H4 (cell line): ENCODE results near the gene GPC6. TPM values are rescaled to one million over a fixed set of nuclear protein-coding genes. Genes with fewer than 3 reads are reported as not detected.

Experiments
- DNase-seq: peaks from one replicate; pipeline ENCODE4 v3.0.0-alpha.2; 2015; ENCODE audit warnings: low spot score
- total RNA-seq: library from RNA; depleted of rRNA; stranded (reverse); fragments of >200 nt; shearing (Covaris generic); gene quantifications from 2 replicates; pipeline ENCODE4 v1.2.3, GENCODE V29; 2014

GPC6 gene
- total RNA-seq, 1 experiment from 2014 or later = 9.9 TPM

DNA sequence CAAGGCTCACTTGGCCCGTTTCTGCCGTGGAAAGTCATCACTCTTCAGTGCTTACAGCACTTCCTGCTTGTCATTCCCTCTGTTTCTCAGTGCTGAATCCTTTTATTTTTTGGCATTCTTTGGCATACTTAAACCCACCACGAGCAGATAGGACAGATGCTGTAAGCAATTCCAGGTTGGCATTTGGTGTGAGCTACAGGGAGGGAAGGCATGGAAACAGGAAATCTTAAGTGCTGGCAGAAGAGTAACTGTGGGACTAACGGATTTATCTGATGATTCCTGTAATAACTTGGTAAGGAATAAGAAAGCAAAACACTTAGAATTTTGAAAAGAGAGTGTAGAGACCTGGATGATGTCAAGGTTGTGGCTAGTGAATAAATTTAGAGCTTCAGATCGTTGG, 273.4 kb downstream of the GPC6 start:
- no peak for DNase-seq

DNA sequence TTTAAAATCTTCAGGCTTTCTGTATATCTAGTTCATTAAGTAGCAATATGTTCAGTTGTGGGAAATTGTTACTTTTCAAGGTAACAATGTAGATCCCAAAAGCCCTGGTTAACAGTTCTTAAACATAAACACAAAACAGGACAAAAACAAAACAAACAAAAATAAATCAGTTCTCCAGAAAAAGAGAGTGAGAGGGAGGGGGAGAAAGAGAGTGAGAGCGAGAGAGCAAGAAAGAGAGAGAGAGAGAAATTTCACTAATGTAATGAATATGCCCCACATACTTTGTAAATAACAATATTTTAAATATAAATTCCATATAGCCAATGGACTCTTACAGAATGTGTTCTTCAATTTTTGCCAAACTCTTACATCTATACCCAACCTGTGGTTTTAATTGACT, 275.5 kb downstream of the GPC6 start:
- DNase-seq = no peak

DNA sequence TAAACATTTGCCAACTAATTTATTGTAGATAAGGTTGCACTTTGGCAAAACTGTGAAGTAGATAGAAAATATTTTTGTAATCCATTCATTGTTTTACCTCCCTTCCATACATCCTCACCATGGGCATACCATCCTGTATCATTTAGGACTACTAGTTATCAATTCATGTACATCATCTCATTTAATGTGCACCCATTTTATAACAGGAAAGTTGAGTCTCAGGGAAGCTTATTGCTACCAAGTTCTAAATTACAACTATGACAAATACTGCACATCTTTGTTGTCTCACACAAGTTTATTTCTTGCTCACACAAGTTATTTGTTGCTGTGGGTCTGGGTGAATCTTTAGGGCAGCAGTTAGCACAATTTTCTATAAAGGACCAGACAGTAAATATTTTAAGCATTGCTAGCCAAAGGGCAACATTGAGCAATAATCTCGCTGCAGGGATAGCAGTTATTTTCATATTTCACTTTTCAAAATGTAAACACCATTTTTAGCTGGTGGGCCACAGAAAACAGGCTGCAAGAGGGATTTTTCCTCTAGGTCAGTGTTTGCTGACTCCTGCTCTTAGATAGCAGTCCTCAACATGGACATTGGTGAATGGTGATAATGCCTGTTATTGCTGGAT, 276.5 kb downstream of the GPC6 start:
- no peak for DNase-seq

DNA sequence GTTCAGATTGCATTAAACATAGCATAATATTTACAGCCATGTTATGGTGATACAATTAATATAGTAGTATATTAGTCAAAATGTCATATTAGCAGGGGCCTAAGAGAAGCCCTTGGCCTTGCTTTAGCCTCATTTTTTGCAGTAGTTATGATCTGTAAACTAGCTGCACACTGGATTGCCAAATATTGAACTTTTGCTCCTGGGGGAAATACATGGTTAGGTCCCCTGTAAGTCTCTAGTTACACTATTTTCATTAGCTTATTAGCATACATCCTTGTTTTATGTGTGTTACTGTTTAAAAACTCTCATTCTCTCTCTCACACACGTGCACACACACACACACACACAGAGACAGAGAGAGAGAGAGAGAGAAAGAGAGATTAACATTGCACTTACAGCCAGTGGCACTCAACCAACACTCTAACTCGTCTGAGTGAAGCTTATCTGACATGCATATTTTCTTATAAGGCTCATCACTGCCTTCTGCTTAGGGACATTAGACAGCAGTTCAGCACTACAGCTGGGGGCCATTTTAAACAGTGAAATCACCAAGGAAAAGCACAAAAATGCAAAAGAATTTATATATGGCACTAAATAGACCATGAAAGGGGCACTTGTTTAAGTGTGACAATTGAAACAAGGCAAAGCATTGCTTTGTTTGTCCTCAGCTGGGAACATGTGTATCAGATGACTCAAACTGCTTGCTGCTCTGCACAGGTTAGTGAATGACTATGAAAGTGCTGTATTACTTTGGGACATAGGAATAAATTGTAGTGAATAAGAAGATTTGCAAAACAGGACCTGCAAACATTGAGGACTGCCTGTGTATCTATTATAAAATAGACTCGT, 278.7 kb downstream of the GPC6 start:
- no peak for DNase-seq

DNA sequence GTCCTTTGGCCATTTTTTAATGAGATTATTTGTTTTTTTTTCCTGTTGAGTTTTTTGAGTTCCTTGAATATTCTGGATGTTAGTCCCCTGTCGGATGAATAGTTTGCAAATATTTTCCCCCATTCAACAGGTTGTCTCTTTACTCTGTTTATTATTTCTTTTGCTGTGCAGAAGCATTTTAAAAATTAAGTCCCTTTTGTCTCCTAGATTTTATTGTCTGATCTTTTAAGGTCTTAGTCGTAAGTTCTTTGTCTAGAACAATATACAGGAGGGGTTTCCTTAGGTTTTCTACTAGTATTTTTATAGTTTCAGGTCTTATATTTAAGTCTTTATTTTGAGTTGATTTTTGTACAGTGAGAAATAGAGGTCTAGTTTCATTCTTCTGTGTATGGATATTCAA, 284.4 kb downstream of the GPC6 start:
- DNase-seq = no peak

DNA sequence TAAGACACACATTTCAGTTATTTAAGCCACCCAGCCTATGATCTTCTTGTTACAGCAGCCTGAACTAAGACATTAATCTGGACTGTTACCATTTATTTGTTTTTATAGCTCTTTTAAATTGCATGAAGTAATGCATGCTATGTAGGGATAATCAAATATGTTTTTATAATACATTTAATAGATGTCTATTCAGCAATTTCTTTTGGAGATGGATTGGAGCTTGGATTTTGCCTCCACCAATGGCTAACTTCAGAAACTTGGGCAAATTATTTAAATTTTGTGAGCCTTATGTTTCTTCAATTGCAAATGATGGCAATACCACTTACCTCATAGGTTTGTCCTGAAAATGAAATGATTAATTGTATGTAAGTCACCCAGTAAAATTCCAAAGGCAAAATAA, 288.7 kb downstream of the GPC6 start:
- DNase-seq = no peak

DNA sequence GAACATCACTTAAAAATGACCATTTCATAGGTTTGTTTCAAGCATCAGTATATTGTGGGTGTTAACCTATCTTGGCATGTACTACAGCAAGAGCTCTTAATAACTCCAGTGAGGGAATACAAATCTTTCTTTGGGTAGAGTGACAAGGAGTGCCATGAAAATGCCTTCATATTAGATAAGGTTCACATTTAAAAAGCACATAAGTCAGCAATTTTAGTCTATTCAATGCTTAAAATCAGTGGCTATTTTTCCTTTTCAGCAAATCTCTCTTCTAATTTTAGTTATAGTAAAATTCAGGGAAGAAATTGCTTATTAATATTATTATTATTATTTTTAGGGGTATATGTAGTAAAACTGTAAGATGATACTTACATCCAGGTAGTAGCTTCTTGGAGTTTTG, 291.1 kb downstream of the GPC6 start:
- DNase-seq = no peak

DNA sequence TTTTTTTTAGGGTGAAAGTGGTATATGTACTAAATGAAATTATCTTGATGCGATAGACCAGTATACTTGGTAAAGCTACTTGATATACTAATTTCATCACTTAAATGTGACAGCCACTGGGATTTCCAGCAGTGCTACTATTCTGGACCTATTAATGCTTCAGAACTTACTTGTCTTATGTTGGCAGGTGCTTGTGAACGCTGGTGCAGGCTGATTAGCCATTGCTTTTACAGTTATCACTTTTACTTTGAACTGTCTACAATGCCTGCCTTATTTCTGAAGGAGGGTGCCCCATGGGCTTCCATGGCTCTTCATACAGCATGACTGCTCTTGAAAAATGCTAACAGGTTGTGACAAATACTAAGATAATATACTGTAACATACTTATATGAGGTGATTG, 294.7 kb downstream of the GPC6 start:
- no peak for DNase-seq

DNA sequence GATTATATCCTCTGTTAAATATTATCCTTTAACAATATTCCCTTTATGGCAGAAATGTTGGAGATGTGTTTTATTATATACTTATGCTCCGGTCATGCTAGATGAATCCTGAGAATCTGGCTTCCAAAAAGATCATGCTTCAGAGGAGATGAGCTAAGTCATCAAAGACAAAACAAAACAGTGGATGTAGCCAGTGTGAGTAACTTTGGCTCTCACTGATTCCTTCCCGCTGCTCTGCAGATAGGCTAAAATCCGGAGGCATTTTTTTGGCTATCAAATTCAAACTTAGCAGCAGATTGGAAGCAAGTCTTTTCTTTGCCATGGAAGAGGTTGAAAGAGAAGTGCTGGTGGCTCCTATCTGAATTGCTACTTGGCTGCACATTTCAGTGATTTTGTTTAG, 295.9 kb downstream of the GPC6 start:
- DNase-seq = no peak

DNA sequence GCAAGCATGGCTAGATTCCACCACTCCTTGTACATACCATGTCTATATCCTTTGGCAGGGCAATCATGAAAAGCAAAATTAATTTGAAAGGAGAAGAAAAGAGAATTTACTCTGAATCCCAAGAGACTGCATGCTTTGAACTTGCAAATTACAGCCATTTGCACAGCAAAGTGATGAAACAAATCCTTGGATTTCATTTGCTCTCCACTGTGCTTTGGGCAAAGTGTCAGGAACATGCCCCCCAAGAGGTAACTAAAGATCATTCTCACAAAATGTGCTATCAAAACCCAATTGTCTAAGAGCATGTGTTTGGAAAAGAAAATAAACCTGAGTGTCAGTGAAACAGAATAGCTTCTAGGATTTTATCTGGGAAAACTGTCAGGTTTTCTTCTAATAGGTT, 298.5 kb downstream of the GPC6 start:
- DNase-seq = no peak

DNA sequence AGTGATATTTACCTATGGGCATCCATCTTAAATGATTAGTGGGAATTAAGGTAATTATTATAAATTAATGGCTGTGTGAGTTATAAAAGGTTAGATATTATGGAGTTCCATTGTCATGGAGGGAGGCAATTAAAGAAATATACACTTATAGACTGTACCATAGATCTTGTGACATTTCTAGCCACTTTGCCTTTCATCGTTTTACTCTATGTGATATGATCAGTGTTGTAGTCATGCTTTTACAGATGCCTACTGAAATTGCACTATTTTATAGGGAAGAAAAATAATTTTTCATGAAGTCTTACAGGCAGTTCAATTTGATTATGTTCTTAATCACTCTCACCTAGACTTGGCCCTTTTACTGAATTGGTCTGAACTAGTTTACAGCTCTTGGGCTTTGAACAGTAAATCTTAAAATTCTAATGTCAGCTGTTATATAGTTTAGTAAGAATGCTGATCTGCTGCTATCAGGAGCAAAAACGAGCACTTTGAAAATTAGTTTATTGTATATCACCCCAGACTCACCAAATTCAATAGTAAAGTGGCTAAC, 301.2 kb downstream of the GPC6 start:
- DNase-seq = no peak

DNA sequence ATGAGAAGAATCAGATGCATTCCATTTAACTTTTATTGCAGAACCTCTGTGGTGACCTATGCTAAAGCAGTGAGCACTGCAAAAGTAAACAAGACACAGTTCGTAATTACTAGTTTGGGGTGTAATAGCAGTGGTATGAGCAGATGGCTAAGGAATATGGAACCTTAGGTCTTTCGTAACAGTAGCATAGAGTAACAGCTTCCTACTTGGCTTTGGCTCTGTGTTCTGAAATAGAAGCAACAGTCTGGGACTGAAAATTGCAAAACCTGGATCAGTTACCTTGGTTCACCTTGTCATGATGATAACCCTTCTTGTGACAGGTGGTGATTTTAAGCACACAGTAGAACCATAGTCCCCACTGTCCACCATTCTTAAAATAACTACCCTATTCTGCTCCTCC, 303.4 kb downstream of the GPC6 start:
- peak; percentile 44 for DNase-seq

DNA sequence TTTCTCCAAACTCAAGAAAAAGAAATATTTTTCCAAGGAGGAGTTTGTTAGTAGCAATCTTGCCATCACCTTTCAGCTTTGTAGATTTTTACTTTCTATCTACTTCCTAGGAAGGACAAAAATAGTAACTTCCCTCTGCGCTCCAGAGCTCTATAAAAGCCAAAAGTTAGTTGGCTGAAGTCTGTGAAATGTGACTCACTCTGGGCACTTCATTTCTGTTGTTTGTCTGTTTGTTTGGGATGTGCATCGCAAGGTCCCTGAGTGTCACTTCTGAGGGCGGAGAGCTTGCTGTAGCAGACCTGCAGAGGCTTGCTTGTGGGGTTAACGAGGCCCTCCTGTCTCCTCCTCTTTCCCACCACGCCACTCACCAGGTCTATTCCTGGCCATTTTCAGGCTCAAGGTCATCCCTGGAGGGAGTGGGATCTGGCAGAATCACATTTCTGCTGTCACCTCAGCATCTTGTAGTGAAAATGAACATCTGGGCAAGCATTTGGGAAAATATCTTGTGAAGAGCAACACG, 307.6 kb downstream of the GPC6 start:
- no peak for DNase-seq

DNA sequence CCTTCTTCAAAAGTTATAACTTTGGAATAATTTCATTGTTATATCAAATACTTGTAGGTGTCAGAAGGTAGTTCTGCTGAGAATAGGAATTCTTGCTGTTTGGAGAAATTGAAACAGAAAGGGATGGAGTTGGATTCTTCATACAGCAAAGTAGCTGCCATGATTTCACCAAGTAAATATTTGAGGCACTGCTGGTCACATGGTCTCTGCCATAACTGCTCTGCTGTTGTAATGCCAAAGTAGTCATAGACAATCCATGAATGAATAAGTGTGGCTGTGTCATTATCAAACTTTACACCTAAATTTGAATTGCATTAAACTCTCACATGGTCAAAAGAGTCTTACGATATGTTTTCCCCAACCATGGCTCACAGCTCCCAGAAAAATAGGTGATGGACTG, 308.6 kb downstream of the GPC6 start:
- DNase-seq = peak; percentile 3

DNA sequence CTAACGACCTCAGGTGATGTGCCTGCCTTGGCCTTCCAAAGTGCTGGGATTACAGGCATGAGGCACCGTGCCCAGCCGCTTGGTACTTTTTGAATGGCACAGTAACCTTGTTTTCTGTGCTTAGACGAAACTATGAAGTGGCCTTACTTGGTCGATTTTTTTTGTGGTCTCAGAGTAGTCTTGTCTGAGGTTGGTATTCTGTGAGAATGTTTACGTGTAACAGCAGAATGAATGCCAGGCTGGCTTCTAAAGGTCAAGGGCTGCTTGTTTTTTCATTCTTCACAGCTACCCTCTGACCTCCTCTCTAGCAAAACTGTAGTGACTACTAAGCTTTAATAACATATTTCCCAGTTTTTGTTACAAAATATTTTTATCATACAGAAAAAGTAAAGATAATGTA, 313.3 kb downstream of the GPC6 start:
- peak; percentile 10 for DNase-seq

DNA sequence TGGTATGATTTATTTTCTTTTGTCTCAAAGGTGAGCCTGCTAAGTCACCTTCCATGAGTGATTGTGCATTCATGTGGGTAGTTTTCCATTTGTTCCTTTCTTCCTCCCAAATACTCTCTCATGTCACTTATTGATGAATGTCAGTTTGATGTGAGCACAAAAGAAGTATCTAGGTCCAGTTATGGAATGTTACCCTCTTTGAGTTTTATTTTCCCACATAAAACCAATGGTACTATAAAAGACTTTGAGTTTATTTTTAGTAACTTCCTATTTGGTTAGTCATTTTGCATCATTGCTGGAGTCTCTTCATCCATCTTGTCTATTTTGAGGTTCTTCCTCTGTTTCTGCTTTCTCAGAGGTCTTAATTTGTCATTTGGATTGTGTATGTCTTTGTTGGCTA, 321.3 kb downstream of the GPC6 start:
- DNase-seq = no peak

DNA sequence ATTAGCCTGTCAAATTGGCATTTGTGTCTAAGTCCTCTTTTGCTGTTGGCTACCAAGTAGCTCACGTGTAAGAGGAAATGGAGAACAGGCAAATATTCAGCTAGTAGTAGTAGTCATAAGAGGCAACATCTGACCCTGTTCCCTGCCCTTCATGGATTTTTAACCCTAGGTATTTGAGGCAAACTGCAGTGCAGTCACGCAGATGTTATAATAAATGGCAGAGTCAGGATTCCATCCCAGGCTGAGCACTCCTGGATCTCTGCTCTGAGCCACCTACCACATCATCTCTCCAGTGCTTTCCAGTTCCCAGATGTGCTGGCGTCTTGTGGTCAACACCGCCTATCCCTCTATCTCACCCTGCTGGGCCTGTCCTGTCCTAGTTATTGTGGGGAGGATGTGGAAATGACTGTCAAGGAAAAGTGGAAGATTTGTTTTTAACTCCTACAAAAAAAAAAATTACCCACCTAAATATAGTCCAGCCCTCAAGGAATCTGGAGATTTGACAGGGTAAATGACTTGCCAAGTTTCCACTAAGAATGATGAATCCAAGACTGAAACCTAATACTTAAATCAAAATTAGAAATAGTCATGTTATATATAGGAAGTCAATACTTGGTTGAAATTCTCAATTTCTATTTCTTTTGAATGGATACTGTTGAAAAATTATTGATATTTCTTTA, 322.9 kb downstream of the GPC6 start:
- DNase-seq = no peak

DNA sequence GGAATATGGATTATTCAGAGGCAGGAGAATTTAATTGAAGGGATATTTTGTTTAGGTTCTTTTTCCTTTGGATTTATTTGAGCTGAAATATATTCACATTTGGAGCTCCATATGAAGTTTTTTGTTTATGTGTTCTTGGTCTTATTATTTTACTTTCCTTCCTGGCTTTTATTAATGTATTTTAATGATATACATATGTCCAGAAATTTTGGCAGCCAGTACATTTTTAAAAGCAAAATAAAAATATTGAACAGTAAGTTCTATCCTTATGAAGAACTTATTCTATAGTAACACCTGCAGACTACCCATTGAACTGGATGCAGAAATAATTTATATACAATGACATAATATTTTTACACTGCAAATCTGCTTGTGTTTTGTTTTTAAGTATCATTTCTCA, 323.6 kb downstream of the GPC6 start:
- no peak for DNase-seq

DNA sequence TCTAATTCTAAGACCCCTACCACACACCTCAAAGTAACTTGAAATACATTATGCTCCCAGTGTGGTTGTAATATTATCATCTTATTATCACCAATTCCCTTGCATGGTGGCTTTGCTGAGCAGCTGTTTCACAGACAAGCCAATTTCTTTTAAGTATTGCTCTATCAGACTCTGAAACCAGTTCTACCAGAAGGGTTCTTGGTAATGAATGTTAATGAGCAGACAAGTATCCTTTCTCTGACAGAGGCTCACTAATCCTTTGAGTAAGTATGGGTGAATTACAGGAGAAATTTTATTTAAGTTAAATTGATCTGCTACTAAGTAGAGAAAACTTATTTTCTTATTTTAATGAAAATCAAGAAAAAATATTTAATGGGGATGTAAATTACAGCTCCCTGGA, 326.0 kb downstream of the GPC6 start:
- no peak for DNase-seq

DNA sequence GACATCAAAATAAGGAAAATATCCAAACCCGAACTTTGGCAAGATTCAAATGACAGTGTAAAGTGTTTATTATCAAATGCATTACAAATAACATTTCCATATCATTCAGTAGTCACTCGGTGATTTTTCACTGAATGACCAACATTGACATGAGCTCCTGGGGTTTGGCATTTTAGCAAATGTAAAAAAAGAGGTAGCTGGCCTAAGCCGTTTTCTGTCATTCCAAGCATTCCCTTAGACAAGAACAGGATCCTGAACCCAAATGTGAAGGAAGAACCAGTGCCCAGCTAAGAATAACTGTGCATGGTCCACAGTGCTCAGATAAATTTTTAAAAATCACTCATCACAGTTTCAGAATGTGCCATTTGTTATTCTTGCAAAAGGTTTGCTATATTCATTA, 327.9 kb downstream of the GPC6 start:
- DNase-seq = no peak

DNA sequence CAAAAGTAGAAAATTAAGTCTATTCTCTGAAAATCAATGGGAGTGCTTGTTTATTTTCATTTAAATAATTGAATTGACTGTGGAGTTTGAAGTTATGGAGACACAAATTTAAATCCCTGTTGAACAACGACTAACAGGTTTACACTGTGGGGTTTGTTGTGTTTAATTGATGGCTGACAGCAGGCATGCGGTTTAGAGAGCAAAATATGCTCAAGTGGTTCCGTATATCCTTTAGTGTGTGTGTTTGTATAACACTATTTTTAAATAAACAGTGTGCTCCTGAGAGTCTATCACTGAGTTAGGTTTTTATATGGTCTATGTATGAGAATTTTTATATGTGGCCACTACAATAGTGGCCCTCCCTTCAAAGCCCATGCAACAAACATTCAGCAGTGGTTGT, 332.0 kb downstream of the GPC6 start:
- DNase-seq = peak; percentile 14

DNA sequence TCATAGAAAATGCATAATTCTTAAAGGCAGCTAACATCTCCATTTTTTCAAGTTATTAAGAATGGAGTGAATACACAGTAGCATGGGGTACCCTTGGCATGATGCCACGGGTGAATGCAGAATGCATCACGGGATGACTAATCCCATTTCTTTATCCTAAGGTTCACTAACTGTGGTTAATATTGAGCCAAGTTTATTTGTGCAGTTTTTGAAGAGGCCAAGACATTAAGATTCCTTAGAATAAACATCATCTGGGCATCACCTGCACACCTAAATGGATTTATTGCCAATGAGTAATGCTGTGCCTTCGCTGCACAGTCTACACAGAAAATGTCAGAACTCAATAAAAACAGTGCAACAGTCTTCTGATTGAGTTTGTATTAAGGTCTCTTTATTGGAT, 333.1 kb downstream of the GPC6 start:
- peak; percentile 43 for DNase-seq
